NCI-H510A (cell line): ENCODE results near the gene UBL4A.
A peak's percentile ranks its signal among the peaks of the same experiment; 100 is the strongest.
"Not testable (repeated sequence)": the region's sequence is repeated elsewhere in the genome, so short reads cannot be mapped to it uniquely, and the experiment has no call there.

Experiments
- DNase-seq: peaks from one replicate; lab custom pipeline; 2025; lab: John Stamatoyannopoulos, UW

Gene UBL4A

GRCh38 chrX:154507673-154508383 lies 21.4 kb upstream of the UBL4A start:
- no peak for DNase-seq

GRCh38 chrX:154506483-154507332 lies 20.3 kb upstream of the UBL4A start:
- DNase-seq = no peak

- no peak for DNase-seq
Measured at GRCh38 chrX:154505734-154506133, 19.3 kb upstream of the UBL4A start.

GRCh38 chrX:154502989-154503388 lies 16.6 kb upstream of the UBL4A start:
- DNase-seq = no peak

GRCh38 chrX:154502098-154502497 lies 15.7 kb upstream of the UBL4A start:
- DNase-seq = no peak

- not testable (repeated sequence) for DNase-seq
Measured at GRCh38 chrX:154501423-154501822, 15.0 kb upstream of the UBL4A start.

- not testable (repeated sequence) for DNase-seq
Measured at GRCh38 chrX:154496591-154497137, 10.2 kb upstream of the UBL4A start.

- DNase-seq = no peak
Measured at GRCh38 chrX:154495472-154495922, 9.1 kb upstream of the UBL4A start.

- no peak for DNase-seq
Measured at GRCh38 chrX:154494715-154495114, 8.3 kb upstream of the UBL4A start.

- DNase-seq = peak; percentile 81
Measured at GRCh38 chrX:154490414-154491083, 4.1 kb upstream of the UBL4A start, which contains the start of gene SLC10A3. Gene SLC10A3 (minus strand): TSS chrX:154490629. CDS start chrX:154488940, 1,689 bp downstream.

- no peak for DNase-seq
Measured at GRCh38 chrX:154490021-154490413, 3.6 kb upstream of the UBL4A start.

- no peak for DNase-seq
Measured at GRCh38 chrX:154489182-154489581, 2.8 kb upstream of the UBL4A start.

- DNase-seq = no peak
Measured at GRCh38 chrX:154488336-154489075, 2.1 kb upstream of the UBL4A start.

GRCh38 chrX:154487518-154488290 lies 1.3 kb upstream of the UBL4A start:
- no peak for DNase-seq

- DNase-seq = no peak
Measured at GRCh38 chrX:154486052-154486395, 391 bp downstream of the UBL4A start.

- no peak for DNase-seq
Measured at GRCh38 chrX:154485150-154486051, 1.0 kb downstream of the UBL4A start.

GRCh38 chrX:154484255-154485149 lies 1.9 kb downstream of the UBL4A start:
- DNase-seq = no peak

GRCh38 chrX:154483325-154483724 lies 3.1 kb downstream of the UBL4A start:
- no peak for DNase-seq

- no peak for DNase-seq
Measured at GRCh38 chrX:154482786-154483185, 3.6 kb downstream of the UBL4A start.
